Testis (tissue), 2 donors: ENCODE measurements around the gene CNIH3.

Source experiments
- CTCF ChIP-seq, 3 experiments: fragments of 450-650 bp in 2 of 3; fragments of 200-600 bp in 1 of 3; sonication (generic) in 1 of 3; IDR thresholded peaks; one replicate each; pipeline ENCODE4 v1.5.1; 2016 to 2019; ENCODE audit warnings: antibody characterized with exemption in 3 of 3, mild to moderate bottlenecking in 2 of 3, moderate library complexity in 1 of 3
- POLR2A ChIP-seq: fragments of 450-650 bp; IDR thresholded peaks from one replicate; pipeline ENCODE4 v1.6.1; 2017; ENCODE audit warnings: antibody characterized with exemption, mild to moderate bottlenecking, moderate library complexity

GRCh38 chr1:224719716-224720115 lies 103.6 kb downstream of the CNIH3 start:
- TF ChIP-seq POLR2A = no peak
- TF ChIP-seq CTCF (IDR thresholded peaks at IDR 0.05) = no peak
